Liver (tissue), 9 donors: Measurements from ENCODE around the gene DOCK11. TPM values are rescaled to one million over a fixed set of nuclear protein-coding genes. Genes with fewer than 3 reads are reported as not detected.

Experiments used
- DNase-seq: peaks from one replicate; pipeline ENCODE4 v3.0.0-alpha.2; 2017; ENCODE audit warnings: low spot score
- H3K27ac ChIP-seq, 2 donors: one replicate each; pipeline ENCODE4 v1.7.0; 2013; ENCODE audit warnings: inconsistent platforms in 2 of 2, low read length in 2 of 2, control low read depth in 1 of 2, low read depth in 1 of 2, mild to moderate bottlenecking in 1 of 2
- H3K27me3 ChIP-seq, 4 donors: one replicate each; pipeline versions ENCODE4 v1.6.1 to v1.7.0; 2013; ENCODE audit warnings: low read length in 3 of 4, inconsistent platforms in 1 of 4, mild to moderate bottlenecking in 1 of 4, moderate library complexity in 1 of 4; ENCODE audit not compliant: control insufficient read depth in 4 of 4, insufficient read depth in 4 of 4
- H3K36me3 ChIP-seq, 4 donors: one replicate each; pipeline versions ENCODE4 v1.6.1 to v1.7.0; 2013; ENCODE audit warnings: low read length in 3 of 4, mild to moderate bottlenecking in 3 of 4, low read depth in 1 of 4, moderate library complexity in 1 of 4; ENCODE audit not compliant: control insufficient read depth in 4 of 4, insufficient read depth in 3 of 4
- H3K4me1 ChIP-seq, 4 donors: one replicate each; pipeline versions ENCODE4 v1.6.1 to v1.7.0; 2013; ENCODE audit warnings: low read length in 3 of 4, mild to moderate bottlenecking in 3 of 4, moderate library complexity in 1 of 4; ENCODE audit not compliant: control insufficient read depth in 4 of 4, insufficient read depth in 4 of 4
- H3K4me3 ChIP-seq, 3 donors: one replicate each; pipeline versions ENCODE4 v1.6.1 to v1.7.0; 2013; ENCODE audit warnings: low read length in 3 of 3, control low read depth in 1 of 3, low read depth in 1 of 3, mild to moderate bottlenecking in 1 of 3
- H3K9ac ChIP-seq, 2 donors: one replicate each; pipeline ENCODE4 v1.7.0; 2013; ENCODE audit warnings: low read length in 2 of 2, mild to moderate bottlenecking in 2 of 2, moderate library complexity in 2 of 2, control low read depth in 1 of 2, low read depth in 1 of 2
- H3K9me3 ChIP-seq, 4 donors: one replicate each; pipeline versions ENCODE4 v1.6.1 to v1.7.0; 2013; ENCODE audit warnings: low read length in 3 of 4; ENCODE audit not compliant: control insufficient read depth in 4 of 4
- EGR1 ChIP-seq, 2 donors: IDR thresholded peaks; 2 replicates each; pipeline ENCODE4 v1.6.1; 2016 to 2018; ENCODE audit warnings: antibody characterized with exemption in 2 of 2, low read depth in 2 of 2
- FOXA2 ChIP-seq: IDR thresholded peaks from 2 replicates; pipeline ENCODE4 v1.6.1; 2016; ENCODE audit warnings: antibody characterized with exemption
- GABPA ChIP-seq, 2 donors: IDR thresholded peaks in 1 of 2; conservative IDR thresholded peaks in 1 of 2; 2 replicates each; pipeline ENCODE4 v1.6.1; 2016; ENCODE audit warnings: antibody characterized with exemption in 2 of 2, mild to moderate bottlenecking in 1 of 2, moderate library complexity in 1 of 2
- HNF4A ChIP-seq, 2 donors: conservative IDR thresholded peaks; 2 replicates each; pipeline ENCODE4 v1.6.1; 2016; ENCODE audit warnings: antibody characterized with exemption in 2 of 2, mild to moderate bottlenecking in 2 of 2
- JUND ChIP-seq, 2 donors: IDR thresholded peaks; 2 replicates each; pipeline ENCODE4 v1.6.1; 2016; ENCODE audit warnings: antibody characterized with exemption in 2 of 2
- RAD21 ChIP-seq, 2 donors: IDR thresholded peaks; 2 replicates each; pipeline ENCODE4 v1.6.1; 2016; ENCODE audit warnings: antibody characterized with exemption in 2 of 2, mild to moderate bottlenecking in 2 of 2
- RXRA ChIP-seq, 2 donors: IDR thresholded peaks; 2 replicates each; pipeline ENCODE4 v1.6.1; 2017 to 2018; ENCODE audit warnings: antibody characterized with exemption in 2 of 2, mild to moderate bottlenecking in 1 of 2
- SP1 ChIP-seq: IDR thresholded peaks from 2 replicates; pipeline ENCODE4 v1.6.1; 2018; ENCODE audit warnings: antibody characterized with exemption, mild to moderate bottlenecking
- TAF1 ChIP-seq: conservative IDR thresholded peaks from 2 replicates; pipeline ENCODE4 v1.6.1; 2016; ENCODE audit warnings: antibody characterized with exemption, mild to moderate bottlenecking
- YY1 ChIP-seq: IDR thresholded peaks from 2 replicates; pipeline ENCODE4 v1.6.1; 2016; ENCODE audit warnings: antibody characterized with exemption, mild to moderate bottlenecking
- WGBS: extraction: QIAGEN DNeasy Blood & Tissue Kit; methylation state at CpG from one replicate; pipeline ENCODE4 v1.1.7; 2013; 5-methylcytosine and 5-hydroxymethylcytosine counted together
- polyA plus RNA-seq, 2 donors: library from polyadenylated mRNA; stranded (reverse) in 1 of 2; unstranded in 1 of 2; fragments of 200-250 nt in 1 of 2; fragments of >200 nt in 1 of 2; fragmentation: Nextera tagmentation in 1 of 2; extraction: Ambion mirVana in 1 of 2; gene quantifications; one replicate each; pipeline versions ENCODE4 v1.2.1 to v1.2.3, GENCODE V29; 2013 to 2015
- total RNA-seq, 2 donors: library from RNA; depleted of rRNA; stranded (reverse); fragments of >200 nt; gene quantifications; one replicate each; pipeline ENCODE4 v1.2.3, GENCODE V29; 2014
- TF ChIP-seq, protein P1 (sequence below): IDR thresholded peaks from 2 replicates; pipeline ENCODE4 v1.6.1; 2016; ENCODE audit warnings: antibody characterized with exemption
- TF ChIP-seq, protein P2 (sequence below): IDR thresholded peaks from 2 replicates; pipeline ENCODE4 v1.6.1; 2016; ENCODE audit warnings: antibody characterized with exemption, mild to moderate bottlenecking
- TF ChIP-seq, protein P3 (sequence below): fragments of 150-350 bp; IDR thresholded peaks from 2 replicates; pipeline ENCODE4 v1.5.1; 2017; ENCODE audit warnings: improper control_type of control experiment, low read depth, low read length; ENCODE audit not compliant: missing input control
- TF ChIP-seq, protein P4 (sequence below): IDR thresholded peaks from 2 replicates; pipeline ENCODE4 v1.6.1; 2016; ENCODE audit warnings: antibody characterized with exemption
- donor health status: healthy.
- donor health status: healthy.
- donor health status: healthy.
- donor health status: healthy.
- donor health status: healthy.

The DOCK11 gene
- total and polyA plus RNA-seq, 4 donors: 1.3 to 9.3 (median 3.7) TPM

DNA sequence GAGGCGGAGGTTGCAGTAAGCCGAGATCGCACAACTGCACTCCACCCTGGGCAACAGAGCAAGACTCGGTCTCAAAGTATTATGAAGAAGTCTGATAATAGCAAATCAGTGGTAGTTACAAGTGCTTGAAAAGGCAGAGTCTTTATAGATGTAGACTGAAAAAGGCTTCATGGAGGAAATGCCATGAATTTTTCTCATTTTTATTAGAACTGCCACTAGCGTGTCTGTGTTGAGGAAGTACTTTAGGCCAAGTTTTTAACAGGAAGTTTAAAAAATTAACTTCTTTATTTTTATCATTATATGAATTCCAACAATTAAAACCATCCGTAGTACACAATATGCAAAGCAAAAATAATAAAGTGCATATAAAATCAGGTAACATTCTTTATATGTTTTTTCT is 199.0 kb downstream of the DOCK11 start:
- Histone ChIP-seq H3K36me3 (no peaks in the 10 kb centered on the region), H3K27me3 (no peaks in the 10 kb centered on the region), H3K4me1 (no peaks in the 10 kb centered on the region), H3K9me3 (no peaks in the 10 kb centered on the region), H3K9ac (no peak overlapping the region), H3K27ac (no peak overlapping the region), H3K4me3 (no peak overlapping the region)
- TF ChIP-seq GABPA (IDR thresholded peaks at IDR 0.05 in 1 of 2, conservative IDR thresholded peaks at IDR 0.05 in 1 of 2) (no peak), FOXA2 (no peak), TAF1 (no peak), HNF4A (conservative IDR thresholded peaks at IDR 0.05) (no peak), RAD21 (IDR thresholded peaks at IDR 0.05) (no peak), RXRA (IDR thresholded peaks at IDR 0.05) (no peak), JUND (IDR thresholded peaks at IDR 0.05) (no peak), EGR1 (IDR thresholded peaks at IDR 0.05; ENCODE audit: low read depth in 2 of 2) (no peak), SP1 (no peak)
- TF ChIP-seq, protein P1, sequence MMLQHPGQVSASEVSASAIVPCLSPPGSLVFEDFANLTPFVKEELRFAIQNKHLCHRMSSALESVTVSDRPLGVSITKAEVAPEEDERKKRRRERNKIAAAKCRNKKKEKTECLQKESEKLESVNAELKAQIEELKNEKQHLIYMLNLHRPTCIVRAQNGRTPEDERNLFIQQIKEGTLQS: no peak
- TF ChIP-seq, protein P2, sequence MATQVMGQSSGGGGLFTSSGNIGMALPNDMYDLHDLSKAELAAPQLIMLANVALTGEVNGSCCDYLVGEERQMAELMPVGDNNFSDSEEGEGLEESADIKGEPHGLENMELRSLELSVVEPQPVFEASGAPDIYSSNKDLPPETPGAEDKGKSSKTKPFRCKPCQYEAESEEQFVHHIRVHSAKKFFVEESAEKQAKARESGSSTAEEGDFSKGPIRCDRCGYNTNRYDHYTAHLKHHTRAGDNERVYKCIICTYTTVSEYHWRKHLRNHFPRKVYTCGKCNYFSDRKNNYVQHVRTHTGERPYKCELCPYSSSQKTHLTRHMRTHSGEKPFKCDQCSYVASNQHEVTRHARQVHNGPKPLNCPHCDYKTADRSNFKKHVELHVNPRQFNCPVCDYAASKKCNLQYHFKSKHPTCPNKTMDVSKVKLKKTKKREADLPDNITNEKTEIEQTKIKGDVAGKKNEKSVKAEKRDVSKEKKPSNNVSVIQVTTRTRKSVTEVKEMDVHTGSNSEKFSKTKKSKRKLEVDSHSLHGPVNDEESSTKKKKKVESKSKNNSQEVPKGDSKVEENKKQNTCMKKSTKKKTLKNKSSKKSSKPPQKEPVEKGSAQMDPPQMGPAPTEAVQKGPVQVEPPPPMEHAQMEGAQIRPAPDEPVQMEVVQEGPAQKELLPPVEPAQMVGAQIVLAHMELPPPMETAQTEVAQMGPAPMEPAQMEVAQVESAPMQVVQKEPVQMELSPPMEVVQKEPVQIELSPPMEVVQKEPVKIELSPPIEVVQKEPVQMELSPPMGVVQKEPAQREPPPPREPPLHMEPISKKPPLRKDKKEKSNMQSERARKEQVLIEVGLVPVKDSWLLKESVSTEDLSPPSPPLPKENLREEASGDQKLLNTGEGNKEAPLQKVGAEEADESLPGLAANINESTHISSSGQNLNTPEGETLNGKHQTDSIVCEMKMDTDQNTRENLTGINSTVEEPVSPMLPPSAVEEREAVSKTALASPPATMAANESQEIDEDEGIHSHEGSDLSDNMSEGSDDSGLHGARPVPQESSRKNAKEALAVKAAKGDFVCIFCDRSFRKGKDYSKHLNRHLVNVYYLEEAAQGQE: no peak
- TF ChIP-seq, protein P3, sequence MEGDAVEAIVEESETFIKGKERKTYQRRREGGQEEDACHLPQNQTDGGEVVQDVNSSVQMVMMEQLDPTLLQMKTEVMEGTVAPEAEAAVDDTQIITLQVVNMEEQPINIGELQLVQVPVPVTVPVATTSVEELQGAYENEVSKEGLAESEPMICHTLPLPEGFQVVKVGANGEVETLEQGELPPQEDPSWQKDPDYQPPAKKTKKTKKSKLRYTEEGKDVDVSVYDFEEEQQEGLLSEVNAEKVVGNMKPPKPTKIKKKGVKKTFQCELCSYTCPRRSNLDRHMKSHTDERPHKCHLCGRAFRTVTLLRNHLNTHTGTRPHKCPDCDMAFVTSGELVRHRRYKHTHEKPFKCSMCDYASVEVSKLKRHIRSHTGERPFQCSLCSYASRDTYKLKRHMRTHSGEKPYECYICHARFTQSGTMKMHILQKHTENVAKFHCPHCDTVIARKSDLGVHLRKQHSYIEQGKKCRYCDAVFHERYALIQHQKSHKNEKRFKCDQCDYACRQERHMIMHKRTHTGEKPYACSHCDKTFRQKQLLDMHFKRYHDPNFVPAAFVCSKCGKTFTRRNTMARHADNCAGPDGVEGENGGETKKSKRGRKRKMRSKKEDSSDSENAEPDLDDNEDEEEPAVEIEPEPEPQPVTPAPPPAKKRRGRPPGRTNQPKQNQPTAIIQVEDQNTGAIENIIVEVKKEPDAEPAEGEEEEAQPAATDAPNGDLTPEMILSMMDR: no peak
- WGBS: 79% methylated on average over 6 of the region's 6 CpGs
- no peak for DNase-seq

DNA sequence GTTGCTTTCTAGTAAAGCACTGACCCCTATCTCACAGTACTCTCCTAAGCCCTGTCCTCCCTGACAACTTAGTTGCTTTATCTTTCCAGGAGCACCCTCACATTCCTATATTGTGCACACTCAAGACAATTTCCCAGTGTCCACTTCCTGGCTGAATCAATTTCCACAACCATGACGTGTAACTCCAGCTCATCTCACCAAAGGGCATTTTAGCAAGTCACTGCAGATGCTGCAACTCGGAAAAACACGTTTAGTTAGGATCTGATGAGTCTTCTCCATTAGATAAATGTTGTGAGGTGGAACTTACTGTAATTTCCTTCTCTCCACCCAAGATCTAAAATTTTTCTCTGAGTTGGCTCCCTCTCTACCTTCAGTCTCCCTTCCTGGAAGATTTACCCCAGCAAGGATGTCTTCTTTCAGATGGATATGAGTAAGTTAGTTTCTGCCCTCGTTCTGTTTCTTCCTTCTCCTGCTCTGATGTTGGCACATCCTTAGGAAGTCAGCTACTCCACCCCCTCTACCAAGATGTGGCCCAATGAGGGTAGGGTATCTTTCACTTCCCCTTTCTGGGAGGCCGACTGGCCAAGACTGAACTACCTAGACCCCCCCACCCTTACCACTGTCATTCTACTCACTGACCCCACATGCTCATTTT is 203.0 kb downstream of the DOCK11 start:
- no peaks in the 10 kb centered on the region for H3K27me3 ChIP-seq
- H3K27ac ChIP-seq: no peak overlapping the region
- H3K9ac ChIP-seq: no peak overlapping the region
- H3K4me3 ChIP-seq: no peak overlapping the region
- no peak for DNase-seq
- H3K4me1 ChIP-seq: no peaks in the 10 kb centered on the region
- WGBS: 79% methylated on average over 5 of the region's 5 CpGs
- no peak for TF ChIP-seq YY1
- TF ChIP-seq, protein P1: no peak
- TF ChIP-seq, protein P2: no peak
- no peak for TF ChIP-seq RXRA (IDR thresholded peaks at IDR 0.05)
- TF ChIP-seq, protein P4, sequence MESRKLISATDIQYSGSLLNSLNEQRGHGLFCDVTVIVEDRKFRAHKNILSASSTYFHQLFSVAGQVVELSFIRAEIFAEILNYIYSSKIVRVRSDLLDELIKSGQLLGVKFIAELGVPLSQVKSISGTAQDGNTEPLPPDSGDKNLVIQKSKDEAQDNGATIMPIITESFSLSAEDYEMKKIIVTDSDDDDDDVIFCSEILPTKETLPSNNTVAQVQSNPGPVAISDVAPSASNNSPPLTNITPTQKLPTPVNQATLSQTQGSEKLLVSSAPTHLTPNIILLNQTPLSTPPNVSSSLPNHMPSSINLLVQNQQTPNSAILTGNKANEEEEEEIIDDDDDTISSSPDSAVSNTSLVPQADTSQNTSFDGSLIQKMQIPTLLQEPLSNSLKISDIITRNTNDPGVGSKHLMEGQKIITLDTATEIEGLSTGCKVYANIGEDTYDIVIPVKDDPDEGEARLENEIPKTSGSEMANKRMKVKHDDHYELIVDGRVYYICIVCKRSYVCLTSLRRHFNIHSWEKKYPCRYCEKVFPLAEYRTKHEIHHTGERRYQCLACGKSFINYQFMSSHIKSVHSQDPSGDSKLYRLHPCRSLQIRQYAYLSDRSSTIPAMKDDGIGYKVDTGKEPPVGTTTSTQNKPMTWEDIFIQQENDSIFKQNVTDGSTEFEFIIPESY: no peak
- TF ChIP-seq FOXA2: no peak
- no peak for TF ChIP-seq TAF1
- TF ChIP-seq HNF4A (conservative IDR thresholded peaks at IDR 0.05): no peak
- no peak for TF ChIP-seq EGR1 (IDR thresholded peaks at IDR 0.05; ENCODE audit: low read depth in 2 of 2)
- no peak for TF ChIP-seq GABPA (IDR thresholded peaks at IDR 0.05 in 1 of 2, conservative IDR thresholded peaks at IDR 0.05 in 1 of 2)
- no peak for TF ChIP-seq JUND (IDR thresholded peaks at IDR 0.05)
- no peak for TF ChIP-seq SP1
- TF ChIP-seq RAD21 (IDR thresholded peaks at IDR 0.05): no peak
- no peaks in the 10 kb centered on the region for H3K36me3 ChIP-seq
- H3K9me3 ChIP-seq: no peaks in the 10 kb centered on the region
